HepG2 (cell line): ENCODE results near the gene GFER. TPM values are rescaled to one million over a fixed set of nuclear protein-coding genes. Genes with fewer than 3 reads are reported as not detected.

Source experiments
- AKAP8 ChIP-seq: sonication (generic); formaldehyde crosslinking; IDR thresholded peaks from 2 replicates; pipeline ENCODE4 v1.5.1; 2020; ENCODE audit warnings: mild to moderate bottlenecking, missing genetic modification reagents
- BCL6 ChIP-seq: IDR thresholded peaks from 2 replicates; pipeline ENCODE4 v1.6.1; 2016; ENCODE audit warnings: missing genetic modification reagents, missing compliant biosample characterization
- CCAR2 ChIP-seq: fragments of 200-400 bp; formaldehyde crosslinking; optimal IDR thresholded peaks from 2 replicates; pipeline ENCODE3; 2018; ENCODE audit warnings: low read depth, mild to moderate bottlenecking, low read length, moderate library complexity
- DZIP1 ChIP-seq: sonication (generic); formaldehyde crosslinking; IDR thresholded peaks from 2 replicates; pipeline ENCODE4 v1.5.0; 2020; ENCODE audit warnings: mild to moderate bottlenecking, missing genetic modification reagents
- GATAD1 ChIP-seq: IDR thresholded peaks from 2 replicates; pipeline ENCODE4 v1.6.1; 2016; ENCODE audit warnings: missing genetic modification reagents, missing compliant biosample characterization
- JDP2 ChIP-seq: sonication (generic); formaldehyde crosslinking; IDR thresholded peaks from 2 replicates; pipeline ENCODE4 v1.8.1; 2022; ENCODE audit warnings: missing genetic modification reagents, borderline replicate concordance
- NR0B2 ChIP-seq: sonication (generic); formaldehyde crosslinking; IDR thresholded peaks from 2 replicates; pipeline ENCODE4 v1.4.0; 2020; ENCODE audit warnings: mild to moderate bottlenecking, missing genetic modification reagents
- SOX6 ChIP-seq, 2 experiments: fragments of 450-650 bp in 1 of 2; sonication (generic) in 1 of 2; formaldehyde crosslinking in 1 of 2; IDR thresholded peaks; 2 replicates each; pipeline versions ENCODE4 v1.4.0 to v1.6.1; 2017 to 2020; ENCODE audit warnings: antibody characterized with exemption in 1 of 2, mild to moderate bottlenecking in 1 of 2, missing genetic modification reagents in 1 of 2
- ZNF317 ChIP-seq: sonication (generic); formaldehyde crosslinking; IDR thresholded peaks from 2 replicates; pipeline ENCODE4 v1.5.0; 2020; ENCODE audit warnings: mild to moderate bottlenecking, missing genetic modification reagents
- ZNF563 ChIP-seq: sonication (generic); formaldehyde crosslinking; IDR thresholded peaks from 2 replicates; pipeline ENCODE4 v1.8.0; 2022; ENCODE audit warnings: mild to moderate bottlenecking, moderate library complexity, missing genetic modification reagents
- ZNF713 ChIP-seq: sonication (generic); formaldehyde crosslinking; IDR thresholded peaks from 2 replicates; pipeline ENCODE4 v1.4.0; 2020; ENCODE audit warnings: mild to moderate bottlenecking, missing genetic modification reagents
- ZNF780A ChIP-seq: sonication (generic); formaldehyde crosslinking; IDR thresholded peaks from 2 replicates; pipeline ENCODE4 v1.8.0; 2022; ENCODE audit warnings: mild to moderate bottlenecking, missing genetic modification reagents, moderate library complexity
- ZNF841 ChIP-seq: sonication (generic); formaldehyde crosslinking; IDR thresholded peaks from 2 replicates; pipeline ENCODE4 v1.8.1; 2023; ENCODE audit warnings: missing genetic modification reagents, borderline replicate concordance
- polyA plus RNA-seq, 8 experiments: library from polyadenylated mRNA; depleted of rRNA in 3 of 8; stranded (reverse) in 7 of 8; unstranded in 1 of 8; fragments of >200 nt; fragmentation: Illumina TruSeq in 4 of 8; extraction: Trizol in 4 of 8; gene quantifications; 2 replicates each; pipeline versions ENCODE4 v1.2.1 to v1.2.3, GENCODE V29; 2011 to 2016; ENCODE audit warnings: low read depth in 4 of 8, missing spikeins in 1 of 8, mixed read lengths in 1 of 8; ENCODE audit not compliant: insufficient read depth in 1 of 8
- total RNA-seq, 5 experiments: library from RNA; depleted of rRNA; stranded (reverse); fragments of >200 nt; fragmentation: Illumina TruSeq; extraction: Trizol; gene quantifications; 2 replicates each; pipeline ENCODE4 v1.2.3, GENCODE V29; 2016; ENCODE audit warnings: low read depth in 1 of 5
- TF ChIP-seq, protein P1 (sequence below): sonication (generic); formaldehyde crosslinking; IDR thresholded peaks from 2 replicates; pipeline ENCODE4 v1.4.0; 2020; ENCODE audit warnings: missing genetic modification reagents, borderline replicate concordance
- TF ChIP-seq, protein P2 (sequence below): sonication (generic); formaldehyde crosslinking; IDR thresholded peaks from 2 replicates; pipeline ENCODE4 v1.5.1; 2020; ENCODE audit warnings: mild to moderate bottlenecking, moderate library complexity, missing genetic modification reagents
- TF ChIP-seq, protein P3 (sequence below): sonication (generic); formaldehyde crosslinking; IDR thresholded peaks from 2 replicates; pipeline ENCODE4 v1.5.1; 2020; ENCODE audit warnings: missing genetic modification reagents, mild to moderate bottlenecking, borderline replicate concordance

GFER gene
- total and polyA plus RNA-seq, 2 of the 13 experiments (the other 11 are each of a cell fraction or from before 2014, with no cell fraction given) = 28.6 to 71.7 TPM

DNA sequence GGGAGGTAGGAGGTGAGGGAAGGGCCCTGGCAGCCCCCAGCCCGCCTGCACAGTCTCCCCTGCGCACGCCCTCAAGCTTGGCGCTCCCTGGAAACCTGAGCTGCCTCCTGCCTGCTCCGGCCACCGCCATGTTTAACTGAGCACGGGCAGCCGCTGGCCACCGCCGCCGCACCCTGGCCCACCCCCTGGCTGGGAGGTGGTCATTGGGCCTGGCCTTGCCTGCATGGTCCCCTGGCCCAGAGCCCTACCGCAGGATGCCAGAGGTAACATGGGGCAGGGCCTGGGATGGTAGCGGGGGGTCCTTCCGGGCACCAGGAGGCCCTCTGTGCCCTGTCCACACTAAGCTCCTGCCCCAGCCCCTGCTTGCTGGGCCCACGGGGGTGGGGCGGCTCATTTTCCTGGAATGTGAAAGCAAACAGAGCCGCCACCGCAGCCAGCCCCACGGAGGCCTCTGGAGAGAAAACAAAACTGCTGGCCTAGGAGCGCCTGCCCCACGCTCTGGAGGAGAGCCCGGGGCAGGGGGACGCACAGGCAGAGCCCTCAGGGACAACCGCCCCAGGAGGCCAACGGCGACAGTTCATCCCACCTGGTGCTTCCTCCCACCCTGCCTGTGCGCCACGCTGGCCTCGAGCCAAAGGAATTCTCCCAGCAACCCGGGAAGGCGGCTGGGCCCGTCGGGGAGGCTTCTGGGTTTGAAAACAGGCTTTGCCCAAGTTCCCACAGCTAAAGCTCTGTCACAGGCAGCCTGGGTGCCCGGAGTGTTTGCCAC is 51.6 kb downstream of the GFER start (continued):
- TF ChIP-seq SOX6 (IDR thresholded peaks at IDR 0.05) = no peak
- peak; percentile 83 for TF ChIP-seq SOX6 (CRISPR knock-in tag; IDR thresholded peaks at IDR 0.05)
- TF ChIP-seq ZNF563 = peak; percentile 13; the same call in 1 of the 2 replicates
- TF ChIP-seq BCL6 (CRISPR knock-in tag) = peak; percentile 89
- peak; percentile 60; the same call in 1 of the 2 replicates for TF ChIP-seq AKAP8 (CRISPR knock-in tag)
- no peak for TF ChIP-seq JDP2
- TF ChIP-seq, protein P1, sequence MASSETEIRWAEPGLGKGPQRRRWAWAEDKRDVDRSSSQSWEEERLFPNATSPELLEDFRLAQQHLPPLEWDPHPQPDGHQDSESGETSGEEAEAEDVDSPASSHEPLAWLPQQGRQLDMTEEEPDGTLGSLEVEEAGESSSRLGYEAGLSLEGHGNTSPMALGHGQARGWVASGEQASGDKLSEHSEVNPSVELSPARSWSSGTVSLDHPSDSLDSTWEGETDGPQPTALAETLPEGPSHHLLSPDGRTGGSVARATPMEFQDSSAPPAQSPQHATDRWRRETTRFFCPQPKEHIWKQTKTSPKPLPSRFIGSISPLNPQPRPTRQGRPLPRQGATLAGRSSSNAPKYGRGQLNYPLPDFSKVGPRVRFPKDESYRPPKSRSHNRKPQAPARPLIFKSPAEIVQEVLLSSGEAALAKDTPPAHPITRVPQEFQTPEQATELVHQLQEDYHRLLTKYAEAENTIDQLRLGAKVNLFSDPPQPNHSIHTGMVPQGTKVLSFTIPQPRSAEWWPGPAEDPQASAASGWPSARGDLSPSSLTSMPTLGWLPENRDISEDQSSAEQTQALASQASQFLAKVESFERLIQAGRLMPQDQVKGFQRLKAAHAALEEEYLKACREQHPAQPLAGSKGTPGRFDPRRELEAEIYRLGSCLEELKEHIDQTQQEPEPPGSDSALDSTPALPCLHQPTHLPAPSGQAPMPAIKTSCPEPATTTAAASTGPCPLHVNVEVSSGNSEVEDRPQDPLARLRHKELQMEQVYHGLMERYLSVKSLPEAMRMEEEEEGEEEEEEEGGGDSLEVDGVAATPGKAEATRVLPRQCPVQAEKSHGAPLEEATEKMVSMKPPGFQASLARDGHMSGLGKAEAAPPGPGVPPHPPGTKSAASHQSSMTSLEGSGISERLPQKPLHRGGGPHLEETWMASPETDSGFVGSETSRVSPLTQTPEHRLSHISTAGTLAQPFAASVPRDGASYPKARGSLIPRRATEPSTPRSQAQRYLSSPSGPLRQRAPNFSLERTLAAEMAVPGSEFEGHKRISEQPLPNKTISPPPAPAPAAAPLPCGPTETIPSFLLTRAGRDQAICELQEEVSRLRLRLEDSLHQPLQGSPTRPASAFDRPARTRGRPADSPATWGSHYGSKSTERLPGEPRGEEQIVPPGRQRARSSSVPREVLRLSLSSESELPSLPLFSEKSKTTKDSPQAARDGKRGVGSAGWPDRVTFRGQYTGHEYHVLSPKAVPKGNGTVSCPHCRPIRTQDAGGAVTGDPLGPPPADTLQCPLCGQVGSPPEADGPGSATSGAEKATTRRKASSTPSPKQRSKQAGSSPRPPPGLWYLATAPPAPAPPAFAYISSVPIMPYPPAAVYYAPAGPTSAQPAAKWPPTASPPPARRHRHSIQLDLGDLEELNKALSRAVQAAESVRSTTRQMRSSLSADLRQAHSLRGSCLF (CRISPR knock-in tag) = 0 out of 2 replicates have a peak, but pooled peaks have one; percentile 29
- TF ChIP-seq GATAD1 (CRISPR knock-in tag) = peak; percentile 40; the same call in 1 of the 2 replicates
- no peak for TF ChIP-seq ZNF780A
- TF ChIP-seq DZIP1 (CRISPR knock-in tag) = 0 out of 2 replicates have a peak, but pooled peaks have one; percentile 53
- TF ChIP-seq, protein P2, sequence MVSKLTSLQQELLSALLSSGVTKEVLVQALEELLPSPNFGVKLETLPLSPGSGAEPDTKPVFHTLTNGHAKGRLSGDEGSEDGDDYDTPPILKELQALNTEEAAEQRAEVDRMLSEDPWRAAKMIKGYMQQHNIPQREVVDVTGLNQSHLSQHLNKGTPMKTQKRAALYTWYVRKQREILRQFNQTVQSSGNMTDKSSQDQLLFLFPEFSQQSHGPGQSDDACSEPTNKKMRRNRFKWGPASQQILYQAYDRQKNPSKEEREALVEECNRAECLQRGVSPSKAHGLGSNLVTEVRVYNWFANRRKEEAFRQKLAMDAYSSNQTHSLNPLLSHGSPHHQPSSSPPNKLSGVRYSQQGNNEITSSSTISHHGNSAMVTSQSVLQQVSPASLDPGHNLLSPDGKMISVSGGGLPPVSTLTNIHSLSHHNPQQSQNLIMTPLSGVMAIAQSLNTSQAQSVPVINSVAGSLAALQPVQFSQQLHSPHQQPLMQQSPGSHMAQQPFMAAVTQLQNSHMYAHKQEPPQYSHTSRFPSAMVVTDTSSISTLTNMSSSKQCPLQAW (CRISPR knock-in tag) = peak; percentile 71
- no peak for TF ChIP-seq ZNF841 (CRISPR knock-in tag)
- TF ChIP-seq, protein P3, sequence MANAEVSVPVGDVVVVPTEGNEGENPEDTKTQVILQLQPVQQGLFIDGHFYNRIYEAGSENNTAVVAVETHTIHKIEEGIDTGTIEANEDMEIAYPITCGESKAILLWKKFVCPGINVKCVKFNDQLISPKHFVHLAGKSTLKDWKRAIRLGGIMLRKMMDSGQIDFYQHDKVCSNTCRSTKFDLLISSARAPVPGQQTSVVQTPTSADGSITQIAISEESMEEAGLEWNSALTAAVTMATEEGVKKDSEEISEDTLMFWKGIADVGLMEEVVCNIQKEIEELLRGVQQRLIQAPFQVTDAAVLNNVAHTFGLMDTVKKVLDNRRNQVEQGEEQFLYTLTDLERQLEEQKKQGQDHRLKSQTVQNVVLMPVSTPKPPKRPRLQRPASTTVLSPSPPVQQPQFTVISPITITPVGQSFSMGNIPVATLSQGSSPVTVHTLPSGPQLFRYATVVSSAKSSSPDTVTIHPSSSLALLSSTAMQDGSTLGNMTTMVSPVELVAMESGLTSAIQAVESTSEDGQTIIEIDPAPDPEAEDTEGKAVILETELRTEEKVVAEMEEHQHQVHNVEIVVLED (CRISPR knock-in tag) = no peak; the same call in 1 of the 2 replicates
- TF ChIP-seq CCAR2 = peak; percentile 83
- peak; percentile 71; the same call in 1 of the 2 replicates for TF ChIP-seq ZNF317 (CRISPR knock-in tag)
- 0 out of 2 replicates have a peak, but pooled peaks have one; percentile 27 for TF ChIP-seq ZNF713 (CRISPR knock-in tag)
- TF ChIP-seq NR0B2 (CRISPR knock-in tag) = no peak
